ENCODE measurements around the gene STK40.

STK40 gene

GRCh38 chr1:36343651-36344394 lies 41.9 kb downstream of the STK40 start:
- no peak for DNase-seq (ENCODE audit: low spot score)

- peak; percentile 51 for DNase-seq (ENCODE audit: low spot score)
Observed at GRCh38 chr1:36342426-36343185, 43.1 kb downstream of the STK40 start.

- DNase-seq (ENCODE audit: low spot score) = no peak
Observed at GRCh38 chr1:36341626-36342320, 44.0 kb downstream of the STK40 start.

DNA sequence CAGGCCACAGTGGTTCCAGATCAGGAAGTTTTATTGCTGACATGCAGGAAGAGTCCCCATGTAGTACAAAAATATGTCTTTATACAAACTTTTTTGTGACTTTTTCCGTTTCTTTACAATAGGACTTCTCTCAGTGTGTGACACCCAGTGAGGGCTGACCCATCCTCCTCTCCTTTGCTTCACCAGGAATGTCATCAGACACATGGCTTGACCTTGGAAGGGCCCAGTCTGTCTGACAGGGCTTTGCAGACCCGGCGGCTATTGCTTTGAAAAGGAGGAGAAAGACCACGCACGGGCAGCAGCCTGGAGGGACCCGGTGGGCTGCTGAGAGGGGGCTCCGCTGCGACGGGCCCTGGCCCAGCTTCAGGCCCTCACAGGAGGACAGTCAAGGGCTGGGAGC lies 46.1 kb downstream of the STK40 start:
- DNase-seq (ENCODE audit: low spot score) = no peak

GRCh38 chr1:36339215-36339614 lies 46.5 kb downstream of the STK40 start:
- no peak for DNase-seq (ENCODE audit: low spot score)

- no peak for DNase-seq (ENCODE audit: low spot score)
Observed at GRCh38 chr1:36337830-36338229, 47.9 kb downstream of the STK40 start.

DNA sequence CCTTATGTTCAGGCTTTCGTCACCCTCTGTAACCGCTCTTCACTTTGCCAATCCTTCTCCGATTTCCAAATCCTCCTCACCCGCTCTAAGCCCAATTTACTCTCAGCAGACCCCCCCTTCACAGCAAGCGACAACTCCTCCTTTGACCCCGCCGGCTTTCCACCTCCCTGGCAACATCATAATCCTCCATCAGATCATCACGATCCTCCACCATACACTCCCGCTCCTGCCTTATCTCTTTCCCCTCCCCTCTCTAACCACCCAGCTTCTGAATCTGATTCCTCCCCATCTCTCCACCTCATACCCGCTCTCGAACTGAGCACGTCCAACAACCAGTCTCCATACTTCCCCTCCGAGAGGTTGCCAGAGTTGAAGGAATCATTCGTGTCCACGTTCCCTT lies 54.8 kb downstream of the STK40 start:
- DNase-seq (ENCODE audit: low spot score) = no peak

DNA sequence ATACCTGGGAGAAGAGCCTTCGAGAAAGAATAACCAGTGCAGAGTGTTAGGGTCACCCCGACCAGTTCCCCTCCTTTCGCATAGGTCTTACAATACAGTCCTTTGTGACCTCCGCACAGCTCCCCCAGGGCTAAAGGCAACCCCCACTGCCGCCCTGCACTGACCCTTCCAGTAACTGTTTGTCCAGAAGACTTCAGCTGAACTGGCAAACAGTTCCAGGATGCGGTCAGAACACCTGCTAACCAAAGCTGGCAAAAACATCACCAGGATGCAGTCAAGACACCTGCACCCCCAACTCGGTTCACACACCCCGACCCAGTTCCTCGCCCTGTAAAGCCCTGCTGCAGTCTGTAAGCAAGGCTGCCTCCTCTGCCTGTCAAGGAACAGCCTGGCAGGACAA lies 55.9 kb downstream of the STK40 start:
- no peak for DNase-seq (ENCODE audit: low spot score)

DNA sequence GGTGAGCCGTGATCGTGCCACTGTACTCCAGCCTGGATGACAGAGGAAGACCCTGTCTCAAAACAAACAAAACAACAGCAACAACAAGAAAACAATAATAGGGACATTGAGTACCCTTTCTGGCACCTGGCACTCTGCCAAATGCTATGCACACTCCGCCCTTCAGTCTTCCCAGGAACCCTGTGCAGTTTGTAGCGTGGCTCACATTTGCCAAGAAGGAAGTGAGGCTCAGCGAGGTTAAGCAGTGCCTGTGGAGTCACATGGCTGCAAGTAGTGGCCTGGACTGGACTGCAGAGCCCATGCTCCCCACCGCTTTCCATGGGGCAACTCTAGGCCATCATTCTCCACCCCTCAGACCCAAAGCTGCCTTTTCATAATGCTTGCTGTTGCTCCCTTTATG lies 57.0 kb downstream of the STK40 start:
- DNase-seq (ENCODE audit: low spot score) = no peak

- DNase-seq (ENCODE audit: low spot score) = no peak
Observed at GRCh38 chr1:36328088-36328480, 57.6 kb downstream of the STK40 start.

DNA sequence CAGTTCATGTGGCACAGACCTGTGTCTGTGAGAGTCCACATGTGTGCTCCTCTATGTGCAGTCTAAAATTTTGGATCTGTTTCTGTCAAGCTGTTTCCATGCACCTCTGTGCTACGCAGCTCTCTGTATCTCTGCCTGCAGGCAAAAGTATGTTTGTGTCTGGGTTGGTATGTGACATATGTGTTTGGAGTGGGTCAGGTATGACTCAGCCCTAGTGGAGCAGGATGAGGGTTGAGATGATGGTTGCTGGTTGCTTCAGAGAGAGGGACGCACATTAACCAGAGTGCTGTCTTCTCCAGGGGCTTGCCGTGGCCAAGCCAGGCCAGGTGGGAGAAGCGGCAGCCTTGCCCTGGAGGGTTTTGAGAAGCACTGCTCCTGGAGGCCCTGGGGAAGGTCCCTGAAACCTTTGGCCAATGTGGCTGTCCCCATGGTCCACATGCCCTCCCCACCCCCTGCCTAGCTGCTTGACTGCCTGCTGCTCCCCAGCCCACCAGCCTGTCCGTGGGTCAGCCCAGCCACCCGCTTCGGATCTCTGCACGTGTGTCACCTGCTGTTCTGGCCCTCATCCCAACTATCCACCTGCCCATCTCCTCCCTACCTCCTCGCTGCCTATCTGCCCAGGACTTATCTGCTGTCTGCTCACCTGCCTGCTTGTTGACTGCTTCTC lies 58.2 kb downstream of the STK40 start:
- no peak for DNase-seq (ENCODE audit: low spot score)

DNA sequence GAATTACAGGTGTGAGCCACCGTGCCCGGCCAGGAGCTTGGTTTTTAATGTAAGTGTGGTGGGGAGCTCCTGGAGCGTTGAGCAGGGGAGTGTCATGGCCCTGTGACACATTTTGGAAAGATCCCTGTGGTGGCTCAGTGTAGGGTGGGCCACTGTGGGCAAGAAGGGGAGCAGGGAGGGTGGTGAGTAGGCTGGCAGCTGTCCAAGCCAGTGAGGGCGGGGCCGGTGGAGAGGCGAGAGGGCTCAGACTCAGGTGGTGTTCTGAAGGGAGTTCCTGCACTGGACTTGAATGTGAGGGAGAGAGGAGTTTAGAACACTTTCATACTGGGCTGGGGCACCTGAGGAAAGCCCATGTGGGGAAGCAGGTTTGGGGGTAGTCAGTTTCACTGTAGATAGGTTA lies 59.2 kb downstream of the STK40 start:
- no peak for DNase-seq (ENCODE audit: low spot score)

- DNase-seq (ENCODE audit: low spot score) = no peak
Observed at GRCh38 chr1:36324353-36324703, 61.4 kb downstream of the STK40 start.

DNA sequence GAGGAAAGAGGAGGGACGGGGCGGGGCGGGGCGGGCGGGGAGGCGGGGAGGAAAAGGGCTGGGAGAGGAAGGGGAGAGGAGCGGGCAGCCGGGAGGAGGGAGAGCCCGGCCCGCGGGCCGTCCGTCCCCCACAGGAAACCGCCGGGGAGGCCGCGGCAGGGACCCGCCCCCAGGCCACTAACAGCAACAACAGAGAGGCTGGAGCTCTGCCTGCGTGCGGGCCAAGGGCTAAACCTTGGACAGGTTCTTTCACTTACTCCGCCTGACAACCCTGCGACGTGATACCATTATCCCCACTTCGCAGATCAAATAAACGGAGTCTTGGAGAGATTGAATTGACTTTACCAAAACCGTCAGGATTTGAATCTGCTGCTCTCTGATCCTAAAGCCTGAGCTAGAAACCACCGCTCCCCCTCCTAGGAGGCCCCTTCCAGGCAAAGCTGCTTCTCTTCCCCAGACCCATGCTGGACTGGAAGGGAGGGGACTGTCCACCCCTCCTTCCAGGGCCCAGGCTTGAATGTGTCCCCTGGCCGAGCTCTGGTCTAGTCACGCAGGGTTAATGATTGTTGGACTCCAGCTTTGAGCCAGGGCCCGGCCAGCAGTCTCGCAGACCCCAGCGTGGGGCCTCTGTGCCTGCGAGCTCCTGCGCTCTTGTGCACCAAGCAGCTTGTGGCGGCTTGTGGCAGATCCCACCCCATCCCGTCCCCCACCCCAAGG lies 61.9 kb downstream of the STK40 start, which contains the start of gene EVA1B:
TSS of gene EVA1B (minus strand) at position 10 of the 717 bp plus-strand sequence. CDS start 608 bp downstream, outside the sequence.
- DNase-seq (ENCODE audit: low spot score) = peak; percentile 69

- DNase-seq (ENCODE audit: low spot score) = peak; percentile 45
Observed at GRCh38 chr1:36322786-36323635, 62.7 kb downstream of the STK40 start.

DNA sequence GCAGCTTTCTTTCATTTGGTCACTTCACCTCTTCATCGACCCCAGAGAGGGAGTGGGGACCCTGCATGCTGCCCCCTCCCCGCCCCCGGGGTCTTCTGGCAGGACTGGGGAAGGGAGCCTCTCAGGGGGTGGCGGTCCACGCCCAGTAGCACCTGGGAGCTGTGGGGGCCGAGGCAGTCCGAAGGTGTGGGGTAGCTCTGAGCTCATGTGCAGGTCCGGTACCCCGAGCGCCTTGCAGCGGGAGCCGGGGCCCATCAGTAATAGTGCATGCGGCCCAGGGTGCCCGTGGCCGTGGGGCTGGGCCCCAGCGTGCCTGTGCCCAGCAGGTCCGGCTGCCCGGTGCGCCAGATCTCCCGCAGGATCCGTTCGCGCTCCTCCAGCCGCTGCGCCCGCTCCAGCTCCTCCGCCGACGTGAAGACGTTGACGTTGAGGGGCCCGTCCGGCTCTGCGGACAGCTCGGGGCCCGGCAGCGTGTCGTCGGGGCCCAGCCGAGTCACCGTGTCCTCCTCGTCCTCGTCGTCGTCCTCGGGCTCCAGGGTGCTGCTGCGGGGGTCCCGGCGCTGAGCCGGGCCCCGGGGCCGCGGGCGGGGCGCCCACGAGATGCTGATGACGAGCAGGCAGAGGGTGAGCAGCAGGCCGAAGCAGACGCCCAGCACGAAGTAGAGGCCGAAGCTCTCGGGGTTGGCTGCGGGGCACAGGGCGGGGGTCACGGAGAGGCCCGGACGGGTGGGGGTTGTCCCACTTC lies 63.5 kb downstream of the STK40 start:
- no peak for DNase-seq (ENCODE audit: low spot score)

- DNase-seq (ENCODE audit: low spot score) = no peak
Observed at GRCh38 chr1:36321119-36321951, 64.4 kb downstream of the STK40 start.

DNA sequence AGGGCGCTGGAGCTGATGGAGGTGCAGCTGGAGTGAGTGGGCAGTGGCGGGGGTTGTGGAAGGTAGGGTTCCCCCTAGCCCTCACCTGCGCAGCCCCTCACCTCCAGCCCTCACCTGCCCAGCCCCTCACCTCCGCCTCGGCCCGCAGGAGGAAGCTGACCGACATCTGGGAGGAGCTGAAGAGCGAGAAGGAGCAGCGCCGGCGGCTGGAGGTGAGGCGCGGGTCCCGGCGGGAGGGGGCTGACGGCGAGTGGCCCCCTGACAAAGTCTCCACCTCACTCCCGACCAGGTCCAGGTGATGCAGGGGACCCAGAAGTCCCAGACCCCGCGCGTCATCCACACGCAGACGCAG lies 65.0 kb downstream of the STK40 start:
- no peak for DNase-seq (ENCODE audit: low spot score)

- no peak for DNase-seq (ENCODE audit: low spot score)
Observed at GRCh38 chr1:36320291-36320761, 65.4 kb downstream of the STK40 start.
